H1 (cell line): Measurements from ENCODE around the gene ARHGAP32. TPM values are rescaled to one million over a fixed set of nuclear protein-coding genes. Genes with fewer than 3 reads are reported as not detected.

ENCODE experiments used
- CTCF ChIA-PET: fragments of 300-600 bp; sonication (Branson Sonifier 250); formaldehyde crosslinking; loops from one replicate; lab custom pipeline; 2021; ENCODE audit not compliant: partially characterized antibody; lab: Charles Lee
- POLR2A ChIA-PET: fragments of 300-600 bp; sonication (Branson Sonifier 250); formaldehyde crosslinking; loops from one replicate; lab custom pipeline; 2021; ENCODE audit warnings: inconsistent platforms; ENCODE audit not compliant: partially characterized antibody; lab: Charles Lee
- DNase-seq, 2 experiments: peaks; one replicate each; pipeline versions ENCODE4 v3.0.0 to v3.0.0-alpha.2; 2010 to 2022; ENCODE audit warnings: low spot score in 2 of 2, low read depth in 1 of 2, mixed read lengths in 1 of 2
- FAIRE-seq: peaks from 2 replicates; lab custom pipeline; 2011; peaks lifted over from hg19 to GRCh38; lab: Jason Lieb, UNC
- H2AFZ ChIP-seq: 2 replicates; pipeline ENCODE4 v1.8.1; 2012; ENCODE audit warnings: low read length, inconsistent platforms
- H2AK5ac ChIP-seq: 2 replicates; pipeline ENCODE4 v1.6.1; 2013; ENCODE audit warnings: low read depth, low read length
- H2BK120ac ChIP-seq: replicated peaks from 2 replicates; pipeline ENCODE3; 2013; ENCODE audit warnings: low read depth, low read length, inconsistent platforms
- H2BK12ac ChIP-seq: 2 replicates; pipeline ENCODE4 v1.6.1; 2013; ENCODE audit warnings: low read depth, low read length
- H2BK15ac ChIP-seq: 2 replicates; pipeline ENCODE4 v1.6.1; 2013; ENCODE audit warnings: low read length
- H2BK20ac ChIP-seq: 2 replicates; pipeline ENCODE4 v1.6.1; 2013; ENCODE audit warnings: low read length
- H2BK5ac ChIP-seq: 2 replicates; pipeline ENCODE4 v1.6.1; 2013; ENCODE audit warnings: low read depth, low read length
- H3K14ac ChIP-seq: 2 replicates; pipeline ENCODE4 v1.6.1; 2013; ENCODE audit warnings: inconsistent platforms; ENCODE audit not compliant: insufficient read length
- H3K18ac ChIP-seq: 2 replicates; pipeline ENCODE4 v1.6.1; 2013; ENCODE audit warnings: low read length; ENCODE audit errors: extremely low read depth
- H3K23ac ChIP-seq: 2 replicates; pipeline ENCODE4 v1.6.1; 2013; ENCODE audit warnings: inconsistent platforms; ENCODE audit not compliant: insufficient read length
- H3K23me2 ChIP-seq: 2 replicates; pipeline ENCODE4 v1.6.1; 2013; ENCODE audit warnings: low read depth, low read length
- H3K27ac ChIP-seq: 2 replicates; pipeline ENCODE4 v1.6.1; 2011; ENCODE audit warnings: low read depth, low read length, inconsistent platforms
- H3K27me3 ChIP-seq, 4 experiments: replicated peaks in 1 of 4; 1 replicate in 1 of 4; 2 replicates in 3 of 4; pipeline versions ENCODE4 v1.6.1 to v1.8.1; 2011 to 2013; ENCODE audit warnings: low read length in 3 of 4, mild to moderate bottlenecking in 3 of 4, inconsistent platforms in 2 of 4, mixed read lengths in 2 of 4, moderate library complexity in 1 of 4; ENCODE audit not compliant: control insufficient read depth in 3 of 4, insufficient read depth in 3 of 4; ENCODE audit errors: extremely low read depth in 1 of 4
- H3K36me3 ChIP-seq, 4 experiments: 2 replicates each; pipeline versions ENCODE4 v1.6.1 to v1.8.1; 2011 to 2013; ENCODE audit warnings: mild to moderate bottlenecking in 4 of 4, low read length in 3 of 4, moderate library complexity in 2 of 4, control low read depth in 1 of 4, inconsistent platforms in 1 of 4; ENCODE audit not compliant: insufficient read depth in 4 of 4, control insufficient read depth in 2 of 4
- H3K4ac ChIP-seq: replicated peaks from 2 replicates; pipeline ENCODE3; 2013; ENCODE audit warnings: low read length, low read depth, mixed read lengths, inconsistent platforms; ENCODE audit not compliant: insufficient read length
- H3K4me1 ChIP-seq, 4 experiments: replicated peaks in 1 of 4; 1 replicate in 1 of 4; 2 replicates in 3 of 4; pipeline versions ENCODE4 v1.6.1 to v1.8.1; 2011 to 2013; ENCODE audit warnings: low read length in 3 of 4, inconsistent platforms in 2 of 4, mixed read lengths in 1 of 4; ENCODE audit not compliant: insufficient read depth in 4 of 4, control insufficient read depth in 3 of 4
- H3K4me2 ChIP-seq, 2 experiments: 2 replicates each; pipeline versions ENCODE4 v1.6.1 to v1.8.1; 2011 to 2013; ENCODE audit warnings: low read depth in 2 of 2, low read length in 2 of 2, control low read depth in 1 of 2, inconsistent platforms in 1 of 2, mild to moderate bottlenecking in 1 of 2; ENCODE audit not compliant: insufficient read depth in 1 of 2
- H3K4me3 ChIP-seq, 4 experiments: fragments of 200-600, 300-600 bp in 1 of 4; sonication (generic), shearing (Covaris generic), sonication (Bioruptor Twin) in 1 of 4; 2 replicates each; pipeline versions ENCODE4 v1.5.1 to v1.8.1; 2011 to 2016; ENCODE audit warnings: low read length in 4 of 4, low read depth in 3 of 4, control low read depth in 2 of 4, inconsistent platforms in 2 of 4, mild to moderate bottlenecking in 2 of 4, mixed read lengths in 1 of 4, moderate library complexity in 1 of 4; ENCODE audit not compliant: insufficient read depth in 2 of 4; ENCODE audit errors: extremely low read depth in 1 of 4
- H3K56ac ChIP-seq: replicated peaks from 2 replicates; pipeline ENCODE3; 2013; ENCODE audit warnings: low read depth, mild to moderate bottlenecking, mixed read lengths, low read length, inconsistent platforms; ENCODE audit not compliant: insufficient read length
- H3K79me1 ChIP-seq: 2 replicates; pipeline ENCODE4 v1.6.1; 2013; ENCODE audit warnings: low read depth, low read length, control low read depth
- H3K79me2 ChIP-seq, 2 experiments: 2 replicates each; pipeline versions ENCODE4 v1.6.1 to v1.8.1; 2012 to 2013; ENCODE audit warnings: low read length in 2 of 2, mild to moderate bottlenecking in 2 of 2, inconsistent platforms in 1 of 2; ENCODE audit not compliant: insufficient read depth in 2 of 2, control insufficient read depth in 1 of 2
- H3K9ac ChIP-seq, 4 experiments: replicated peaks in 1 of 4; 1 replicate in 1 of 4; 2 replicates in 3 of 4; pipeline versions ENCODE4 v1.6.1 to v1.8.1; 2011 to 2013; ENCODE audit warnings: low read depth in 3 of 4, low read length in 3 of 4, control low read depth in 2 of 4, mild to moderate bottlenecking in 2 of 4, moderate library complexity in 2 of 4, inconsistent platforms in 1 of 4; ENCODE audit errors: extremely low read depth in 1 of 4
- H3K9me3 ChIP-seq, 2 experiments: 2 replicates each; pipeline versions ENCODE4 v1.6.1 to v1.8.1; 2012 to 2013; ENCODE audit warnings: mild to moderate bottlenecking in 2 of 2, moderate library complexity in 2 of 2, control low read depth in 1 of 2, inconsistent platforms in 1 of 2, low read depth in 1 of 2, low read length in 1 of 2, mixed read lengths in 1 of 2; ENCODE audit not compliant: insufficient read depth in 2 of 2
- H4K20me1 ChIP-seq, 2 experiments: replicated peaks in 1 of 2; 2 replicates each; pipeline versions ENCODE3 to v1.8.1; 2011 to 2013; ENCODE audit warnings: inconsistent platforms in 2 of 2, low read length in 2 of 2, mild to moderate bottlenecking in 1 of 2; ENCODE audit not compliant: insufficient read depth in 2 of 2, control insufficient read depth in 1 of 2
- H4K5ac ChIP-seq: 2 replicates; pipeline ENCODE4 v1.6.1; 2013; ENCODE audit warnings: low read length, low read depth, mixed read lengths, inconsistent platforms; ENCODE audit not compliant: insufficient read length
- H4K8ac ChIP-seq: 2 replicates; pipeline ENCODE4 v1.8.0; 2013; ENCODE audit warnings: mild to moderate bottlenecking, moderate library complexity, low read length, inconsistent platforms; ENCODE audit not compliant: insufficient read depth; ENCODE audit errors: extremely low read depth
- H4K91ac ChIP-seq: replicated peaks from 2 replicates; pipeline ENCODE3; 2013; ENCODE audit warnings: low read length, mixed read lengths, inconsistent platforms; ENCODE audit not compliant: insufficient read length
- BACH1 ChIP-seq: IDR thresholded peaks from 2 replicates; pipeline ENCODE4 v1.6.1; 2012; ENCODE audit warnings: low read length, improper control_type of control experiment
- BCL11A ChIP-seq, 2 experiments: IDR thresholded peaks; one replicate each; pipeline ENCODE4 v1.6.1; 2011; ENCODE audit warnings: low read depth in 2 of 2, low read length in 2 of 2, mild to moderate bottlenecking in 2 of 2
- CBX5 ChIP-seq: fragments of 300-800, 300-1000 bp; sonication (generic); IDR thresholded peaks from 2 replicates; pipeline ENCODE4 v1.7.1; 2016; ENCODE audit warnings: antibody characterized with exemption, low read length, low read depth
- EGR1 ChIP-seq: IDR thresholded peaks from 2 replicates; pipeline ENCODE4 v1.6.1; 2011; ENCODE audit warnings: low read depth, low read length, borderline replicate concordance
- MAFK ChIP-seq: IDR thresholded peaks from 2 replicates; pipeline ENCODE4 v1.6.1; 2012; ENCODE audit warnings: low read depth, mild to moderate bottlenecking, improper control_type of control experiment, low read length
- PHF8 ChIP-seq: fragments of 200-600 bp; sonication (generic); conservative IDR thresholded peaks from 2 replicates; pipeline ENCODE4 v1.7.1; 2012; ENCODE audit warnings: low read depth, mild to moderate bottlenecking, inconsistent platforms, low read length, moderate library complexity
- POLR2AphosphoS5 ChIP-seq: IDR thresholded peaks from 2 replicates; pipeline ENCODE4 v1.6.1; 2011; ENCODE audit warnings: low read depth, low read length
- RBBP5 ChIP-seq: IDR thresholded peaks from 2 replicates; pipeline ENCODE4 v1.7.1; 2012; ENCODE audit warnings: low read depth, mild to moderate bottlenecking, inconsistent platforms, low read length, moderate library complexity, borderline replicate concordance
- SRF ChIP-seq: IDR thresholded peaks from 2 replicates; pipeline ENCODE4 v1.6.1; 2011; ENCODE audit warnings: mild to moderate bottlenecking, low read depth, low read length, moderate library complexity
- TAF1 ChIP-seq: IDR thresholded peaks from 2 replicates; pipeline ENCODE4 v1.6.1; 2011; ENCODE audit warnings: mild to moderate bottlenecking, low read depth, low read length
- WGBS, 2 experiments: shearing (Covaris generic) in 1 of 2; methylation state at CpG; one replicate each; pipeline versions ENCODE4 v1.1.6 to v1.1.7; 2013 to 2015; ENCODE audit warnings: low lambda C conversion rate in 2 of 2, mixed read lengths in 2 of 2, inconsistent platforms in 1 of 2, low coverage in 1 of 2, missing lambda C conversion rate in 1 of 2; ENCODE audit not compliant: insufficient replicate concordance in 2 of 2, insufficient coverage in 1 of 2, insufficient read length in 1 of 2; ENCODE audit errors: extremely low coverage in 1 of 2, missing lambda C conversion rate in 1 of 2; 5-methylcytosine and 5-hydroxymethylcytosine counted together
- polyA plus RNA-seq, 7 experiments: library from polyadenylated mRNA; depleted of rRNA in 3 of 7; stranded (reverse) in 5 of 7; unstranded in 2 of 7; fragments of >200 nt in 5 of 7; fragments of 200-250 nt in 2 of 7; gene quantifications; 1 replicate in 5 of 7; 2 replicates in 1 of 7; 4 replicates in 1 of 7; pipeline versions ENCODE4 v1.2.1 to v1.2.3, GENCODE V29; 2011 to 2013; ENCODE audit warnings: missing spikeins in 2 of 7, mixed read lengths in 2 of 7
- total RNA-seq: library from RNA; stranded (reverse); fragmentation: NEBNext Ultra II Directional; extraction: Animal tissue kit (Norgen Biotek cat#: 25700); gene quantifications from 2 replicates; pipeline ENCODE4 v1.2.1, GENCODE V29; 2021
- TF ChIP-seq, protein P1 (sequence below): IDR thresholded peaks from 2 replicates; pipeline ENCODE4 v1.6.1; 2011; ENCODE audit warnings: low read depth, mild to moderate bottlenecking, low read length; ENCODE audit not compliant: insufficient read depth
- TF ChIP-seq, protein P2 (sequence below): IDR thresholded peaks from 2 replicates; pipeline ENCODE4 v1.6.1; 2012; ENCODE audit warnings: low read length, inconsistent platforms

Gene ARHGAP32
- total and polyA plus RNA-seq, 2 of the 8 experiments (the other 6 are each of a cell fraction or from before 2014, with no cell fraction given), result 13.7 to 30.0 TPM

DNA sequence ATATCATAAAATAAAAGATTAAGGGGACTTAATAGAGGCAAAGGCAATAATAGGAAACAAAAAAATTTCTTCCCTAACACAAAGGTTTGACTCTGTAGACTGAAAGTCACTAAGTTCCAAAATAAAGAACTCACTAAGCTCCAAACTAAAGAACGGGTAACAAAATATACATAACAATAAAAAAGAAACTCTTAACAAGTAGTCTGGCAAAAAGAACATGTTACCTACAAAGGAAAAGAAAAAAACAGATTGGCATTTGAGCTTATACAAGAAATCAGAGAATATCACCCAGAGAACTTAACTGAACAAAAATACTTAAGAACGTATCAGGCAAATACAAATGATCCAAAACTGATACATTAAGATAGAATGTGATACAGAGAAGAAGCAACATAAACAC is 7.5 kb downstream of the ARHGAP32 start:
- no peak for FAIRE-seq
- 0 out of 4 replicates have a peak, but pooled peaks cover 2 to 6% of the 10 kb centered on the region in 2 experiments for H3K9me3 ChIP-seq
- ChIA-PET POLR2A (no interaction called here), CTCF (interaction anchor here (0.8 kb wide), 1 partner anchor 25 kb away, joined by 3 read pairs; no protein-coding TSS in a partner anchor)
- H4K91ac ChIP-seq, result no peak overlapping the region
- H2BK15ac ChIP-seq, result no peak overlapping the region
- no peak overlapping the region for H2AK5ac ChIP-seq
- no peaks in the 10 kb centered on the region for H3K23me2 ChIP-seq
- H3K18ac ChIP-seq, result no peak overlapping the region
- H2BK12ac ChIP-seq, result no peak overlapping the region
- no peak overlapping the region for H4K8ac ChIP-seq
- H3K14ac ChIP-seq, result no peak overlapping the region
- H3K9ac ChIP-seq, result no peak overlapping the region
- H3K27ac ChIP-seq, result no peak overlapping the region
- H3K23ac ChIP-seq, result no peak overlapping the region
- H2BK120ac ChIP-seq, result no peak overlapping the region
- H2AFZ ChIP-seq, result no peak overlapping the region
- no peaks in the 10 kb centered on the region for H3K36me3 ChIP-seq
- 52% methylated on average over 2 of the region's 2 CpGs; no CpG with 5 or more reads in 1 of the 2 experiments for WGBS, 2 experiments
- H3K4me1 ChIP-seq, result 0 out of 7 replicates have a peak, but pooled peaks cover 0 to 2% (median 0%) of the 10 kb centered on the region in 4 experiments
- H3K4ac ChIP-seq, result no peak overlapping the region
- H3K56ac ChIP-seq, result no peak overlapping the region
- no peak overlapping the region for H2BK5ac ChIP-seq
- H3K27me3 ChIP-seq, result no peaks in the 10 kb centered on the region
- H3K79me1 ChIP-seq, result no peaks in the 10 kb centered on the region; the same call in 1 of the 2 replicates
- peaks cover 0 to 55% of the 10 kb centered on the region in 2 experiments; a peak in 2 of 4 replicates for H3K79me2 ChIP-seq
- no peak overlapping the region for H3K4me3 ChIP-seq
- H2BK20ac ChIP-seq, result no peak overlapping the region
- no peak overlapping the region for H4K5ac ChIP-seq
- no peak overlapping the region for H3K4me2 ChIP-seq
- no peak for DNase-seq
- H4K20me1 ChIP-seq, result no peaks in the 10 kb centered on the region
- TF ChIP-seq, protein P1, sequence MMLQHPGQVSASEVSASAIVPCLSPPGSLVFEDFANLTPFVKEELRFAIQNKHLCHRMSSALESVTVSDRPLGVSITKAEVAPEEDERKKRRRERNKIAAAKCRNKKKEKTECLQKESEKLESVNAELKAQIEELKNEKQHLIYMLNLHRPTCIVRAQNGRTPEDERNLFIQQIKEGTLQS, result no peak
- TF ChIP-seq PHF8 (no peak), MAFK (no peak), BCL11A (IDR thresholded peaks at IDR 0.05; ENCODE audit: low read depth in 2 of 2, low read length in 2 of 2) (no peak), SRF (no peak), BACH1 (no peak), POLR2AphosphoS5 (no peak), CBX5 (no peak), TAF1 (no peak), EGR1 (no peak), RBBP5 (no peak)
- TF ChIP-seq, protein P2, sequence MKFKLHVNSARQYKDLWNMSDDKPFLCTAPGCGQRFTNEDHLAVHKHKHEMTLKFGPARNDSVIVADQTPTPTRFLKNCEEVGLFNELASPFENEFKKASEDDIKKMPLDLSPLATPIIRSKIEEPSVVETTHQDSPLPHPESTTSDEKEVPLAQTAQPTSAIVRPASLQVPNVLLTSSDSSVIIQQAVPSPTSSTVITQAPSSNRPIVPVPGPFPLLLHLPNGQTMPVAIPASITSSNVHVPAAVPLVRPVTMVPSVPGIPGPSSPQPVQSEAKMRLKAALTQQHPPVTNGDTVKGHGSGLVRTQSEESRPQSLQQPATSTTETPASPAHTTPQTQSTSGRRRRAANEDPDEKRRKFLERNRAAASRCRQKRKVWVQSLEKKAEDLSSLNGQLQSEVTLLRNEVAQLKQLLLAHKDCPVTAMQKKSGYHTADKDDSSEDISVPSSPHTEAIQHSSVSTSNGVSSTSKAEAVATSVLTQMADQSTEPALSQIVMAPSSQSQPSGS, result no peak
